CD14-positive monocyte (primary cell): ENCODE results near the gene MTUS2. TPM values are rescaled to one million over a fixed set of nuclear protein-coding genes. Genes with fewer than 3 reads are reported as not detected.

Source experiments
- DNase-seq, 3 donors: peaks; one replicate each; pipeline ENCODE4 v3.0.0-alpha.2; 2011 to 2022
- H2AFZ ChIP-seq: 2 replicates; pipeline ENCODE4 v1.6.0; 2012; ENCODE audit warnings: mild to moderate bottlenecking, low read depth, low read length, inconsistent platforms; ENCODE audit not compliant: insufficient read depth, poor library complexity, severe bottlenecking
- H3K27ac ChIP-seq, 2 donors: 1 replicate in 1 of 2; 2 replicates in 1 of 2; pipeline ENCODE4 v1.5.1; 2012 to 2013; ENCODE audit warnings: low read length in 2 of 2, control low read depth in 1 of 2, inconsistent platforms in 1 of 2, low read depth in 1 of 2, mild to moderate bottlenecking in 1 of 2
- H3K27me3 ChIP-seq, 2 donors: one replicate each; pipeline versions ENCODE4 v1.6.0 to v1.6.1; 2011 to 2013; ENCODE audit warnings: low read length in 2 of 2; ENCODE audit not compliant: control insufficient read depth in 2 of 2, insufficient read depth in 2 of 2
- H3K36me3 ChIP-seq, 2 donors: replicated peaks in 1 of 2; 1 replicate in 1 of 2; 2 replicates in 1 of 2; pipeline versions ENCODE4 v1.5.1 to v1.6.1; 2012 to 2013; ENCODE audit warnings: low read length in 2 of 2, control low read depth in 1 of 2, inconsistent platforms in 1 of 2, mild to moderate bottlenecking in 1 of 2; ENCODE audit not compliant: insufficient read depth in 2 of 2, control insufficient read depth in 1 of 2
- H3K4me1 ChIP-seq, 2 donors: 1 replicate in 1 of 2; 2 replicates in 1 of 2; pipeline versions ENCODE4 v1.5.1 to v1.6.1; 2012 to 2013; ENCODE audit warnings: low read length in 2 of 2, control low read depth in 1 of 2, inconsistent platforms in 1 of 2, mild to moderate bottlenecking in 1 of 2, moderate library complexity in 1 of 2; ENCODE audit not compliant: insufficient read depth in 2 of 2, control insufficient read depth in 1 of 2
- H3K4me2 ChIP-seq: replicated peaks from 2 replicates; pipeline ENCODE3; 2012; ENCODE audit warnings: low read length, moderate library complexity, mild to moderate bottlenecking; ENCODE audit not compliant: poor library complexity, severe bottlenecking; ENCODE audit errors: extremely low read depth
- H3K4me3 ChIP-seq, 3 experiments: fragments of 200-600 bp in 1 of 3; sonication (generic) in 1 of 3; replicated peaks in 1 of 3; 1 replicate in 2 of 3; 2 replicates in 1 of 3; pipeline ENCODE4 v1.5.1; 2011 to 2013; ENCODE audit warnings: low read length in 3 of 3, mild to moderate bottlenecking in 3 of 3, control low read depth in 2 of 3, low read depth in 2 of 3, inconsistent platforms in 1 of 3, moderate library complexity in 1 of 3
- H3K79me2 ChIP-seq: 2 replicates; pipeline ENCODE4 v1.6.0; 2012; ENCODE audit warnings: mild to moderate bottlenecking, control low read depth, inconsistent platforms, low read length, moderate library complexity; ENCODE audit not compliant: insufficient read depth
- H3K9ac ChIP-seq: 2 replicates; pipeline ENCODE4 v1.6.0; 2017; ENCODE audit warnings: low read length, mild to moderate bottlenecking; ENCODE audit not compliant: insufficient read depth, poor library complexity, severe bottlenecking
- H3K9me3 ChIP-seq, 2 donors: replicated peaks in 1 of 2; 1 replicate in 1 of 2; 2 replicates in 1 of 2; pipeline versions ENCODE4 v1.5.1 to v1.6.1; 2012 to 2013; ENCODE audit warnings: low read length in 2 of 2, control low read depth in 1 of 2; ENCODE audit not compliant: control insufficient read depth in 1 of 2, insufficient read depth in 1 of 2
- H4K20me1 ChIP-seq: 2 replicates; pipeline ENCODE4 v1.6.0; 2012; ENCODE audit warnings: mild to moderate bottlenecking, low read length, control low read depth, moderate library complexity; ENCODE audit not compliant: insufficient read depth
- H3K27ac Mint-ChIP-seq, 7 donors: one replicate each; pipeline ENCODE4 v1.8.0; 2020; ENCODE audit warnings: mild to moderate bottlenecking in 7 of 7, mixed read lengths in 7 of 7, moderate library complexity in 6 of 7, inconsistent platforms in 2 of 7
- H3K27me3 Mint-ChIP-seq, 3 donors: one replicate each; pipeline ENCODE4 v1.8.0; 2021 to 2022; ENCODE audit warnings: low read depth in 3 of 3, mild to moderate bottlenecking in 3 of 3, mixed read lengths in 3 of 3, moderate library complexity in 3 of 3, inconsistent platforms in 1 of 3
- H3K36me3 Mint-ChIP-seq, 2 donors: one replicate each; pipeline ENCODE4 v1.8.0; 2020; ENCODE audit warnings: mixed read lengths in 2 of 2, inconsistent platforms in 1 of 2, mild to moderate bottlenecking in 1 of 2
- H3K4me1 Mint-ChIP-seq: one replicate; pipeline ENCODE4 v1.8.0; 2020; ENCODE audit warnings: mild to moderate bottlenecking, mixed read lengths
- H3K4me3 Mint-ChIP-seq, 2 donors: one replicate each; pipeline ENCODE4 v1.8.0; 2020; ENCODE audit warnings: mild to moderate bottlenecking in 2 of 2, mixed read lengths in 2 of 2, moderate library complexity in 1 of 2
- H3K9me3 Mint-ChIP-seq, 7 donors: one replicate each; pipeline ENCODE4 v1.8.0; 2020 to 2022; ENCODE audit warnings: mixed read lengths in 7 of 7, mild to moderate bottlenecking in 6 of 7, moderate library complexity in 6 of 7, inconsistent platforms in 2 of 7
- WGBS: methylation state at CpG from one replicate; pipeline ENCODE4 v1.1.5; 2013; ENCODE audit warnings: missing lambda C conversion rate; ENCODE audit not compliant: insufficient coverage; 5-methylcytosine and 5-hydroxymethylcytosine counted together
- intact Hi-C, 2 donors: fragments of 100-400 bp; cut with micrococcal nuclease; formaldehyde crosslinking; loops; one replicate each; pipeline versions ENCODE4 v1.15.0 to v1.15.1; 2023
- polyA plus RNA-seq, 3 donors: library from polyadenylated mRNA; depleted of rRNA in 1 of 3; unstranded in 2 of 3; stranded (reverse) in 1 of 3; fragments of 300-500 nt in 2 of 3; fragments of >200 nt in 1 of 3; fragmentation: Illumina TruSeq in 2 of 3; gene quantifications; 1 replicate in 2 of 3; 2 replicates in 1 of 3; pipeline ENCODE4 v1.2.3, GENCODE V29; 2012 to 2021
- TF ChIP-seq, protein P1 (sequence below): fragments of 200-600 bp; IDR thresholded peaks from one replicate; pipeline ENCODE4 v1.8.0; 2022; ENCODE audit warnings: antibody characterized with exemption, mild to moderate bottlenecking

Gene MTUS2
- polyA plus RNA-seq, 3 donors = 0.04 TPM; not detected in 2

DNA sequence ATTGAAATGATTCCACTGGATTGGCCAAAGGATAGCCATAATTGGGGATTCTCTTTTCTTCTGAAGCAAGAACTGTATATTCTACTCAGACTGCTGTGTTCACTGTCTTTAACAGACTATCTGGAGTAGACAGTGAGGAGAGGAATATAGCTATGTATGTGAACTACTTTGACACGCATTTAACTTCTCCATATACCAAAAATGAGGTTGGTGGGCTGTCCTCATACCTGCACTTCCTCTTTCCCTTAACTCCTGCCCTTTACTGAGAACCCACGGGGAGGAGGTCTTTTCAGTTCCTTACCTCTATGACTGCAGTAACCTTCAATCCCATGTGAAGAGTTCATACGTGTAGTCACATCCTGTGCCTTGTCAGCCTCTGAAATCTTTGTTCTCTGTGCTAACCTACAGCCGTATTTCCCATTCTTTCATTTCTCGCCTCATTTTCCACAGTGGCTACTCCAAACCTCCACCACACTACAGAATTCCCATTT, 305.8 kb downstream of the MTUS2 start:
- Histone ChIP-seq H3K4me2 (no peak overlapping the region), H3K27ac (no peak overlapping the region), H3K36me3 (no peaks in the 10 kb centered on the region), H3K27me3 (no peaks in the 10 kb centered on the region), H2AFZ (no peak overlapping the region), H3K9me3 (no peaks in the 10 kb centered on the region), H3K4me1 (no peaks in the 10 kb centered on the region), H4K20me1 (no peaks in the 10 kb centered on the region), H3K9ac (no peak overlapping the region), H3K4me3 (no peak overlapping the region), H3K79me2 (no peaks in the 10 kb centered on the region)
- intact Hi-C loops = no loop called here
- Mint-ChIP-seq H3K27me3 (peaks cover 0 to 4% (median 3%) of the 10 kb centered on the region in 3 donors), H3K27ac (no peak overlapping the region), H3K4me1 (no peaks in the 10 kb centered on the region), H3K4me3 (no peak overlapping the region), H3K9me3 (peaks cover 0 to 7% (median 0%) of the 10 kb centered on the region in 7 donors), H3K36me3 (no peaks in the 10 kb centered on the region)
- 61% methylated on average over 3 of the region's 5 CpGs for WGBS
- TF ChIP-seq, protein P1, sequence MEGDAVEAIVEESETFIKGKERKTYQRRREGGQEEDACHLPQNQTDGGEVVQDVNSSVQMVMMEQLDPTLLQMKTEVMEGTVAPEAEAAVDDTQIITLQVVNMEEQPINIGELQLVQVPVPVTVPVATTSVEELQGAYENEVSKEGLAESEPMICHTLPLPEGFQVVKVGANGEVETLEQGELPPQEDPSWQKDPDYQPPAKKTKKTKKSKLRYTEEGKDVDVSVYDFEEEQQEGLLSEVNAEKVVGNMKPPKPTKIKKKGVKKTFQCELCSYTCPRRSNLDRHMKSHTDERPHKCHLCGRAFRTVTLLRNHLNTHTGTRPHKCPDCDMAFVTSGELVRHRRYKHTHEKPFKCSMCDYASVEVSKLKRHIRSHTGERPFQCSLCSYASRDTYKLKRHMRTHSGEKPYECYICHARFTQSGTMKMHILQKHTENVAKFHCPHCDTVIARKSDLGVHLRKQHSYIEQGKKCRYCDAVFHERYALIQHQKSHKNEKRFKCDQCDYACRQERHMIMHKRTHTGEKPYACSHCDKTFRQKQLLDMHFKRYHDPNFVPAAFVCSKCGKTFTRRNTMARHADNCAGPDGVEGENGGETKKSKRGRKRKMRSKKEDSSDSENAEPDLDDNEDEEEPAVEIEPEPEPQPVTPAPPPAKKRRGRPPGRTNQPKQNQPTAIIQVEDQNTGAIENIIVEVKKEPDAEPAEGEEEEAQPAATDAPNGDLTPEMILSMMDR = no peak
- peak in 1 of 3 donors; percentile 5 for DNase-seq

- Mint-ChIP-seq H3K36me3 (no peaks in the 10 kb centered on the region), H3K27me3 (peaks cover 0 to 5% (median 3%) of the 10 kb centered on the region in 3 donors), H3K4me3 (no peak overlapping the region), H3K4me1 (peaks cover 5% of the 10 kb centered on the region), H3K27ac (no peak overlapping the region), H3K9me3 (peaks cover 0 to 8% (median 0%) of the 10 kb centered on the region in 7 donors)
- no peak overlapping the region for H2AFZ ChIP-seq
- no peaks in the 10 kb centered on the region for H3K36me3 ChIP-seq
- H3K9me3 ChIP-seq = no peaks in the 10 kb centered on the region
- H3K79me2 ChIP-seq = no peaks in the 10 kb centered on the region
- no peak for DNase-seq
- no peak overlapping the region for H3K4me3 ChIP-seq
- no peaks in the 10 kb centered on the region for H4K20me1 ChIP-seq
- TF ChIP-seq, protein P1 = no peak
- no peak overlapping the region for H3K9ac ChIP-seq
- no peak overlapping the region for H3K27ac ChIP-seq
- peaks cover 0 to 4% of the 10 kb centered on the region in 2 donors for H3K4me1 ChIP-seq
- H3K27me3 ChIP-seq = no peaks in the 10 kb centered on the region
- intact Hi-C loops = no loop called here
- WGBS = 71% methylated on average over 2 of the region's 2 CpGs
- H3K4me2 ChIP-seq = no peak overlapping the region
Measured at GRCh38 chr13:29129616-29130015, 309.5 kb downstream of the MTUS2 start.
